ENCODE measurements around the gene GRAMD1C.

The GRAMD1C gene

DNA sequence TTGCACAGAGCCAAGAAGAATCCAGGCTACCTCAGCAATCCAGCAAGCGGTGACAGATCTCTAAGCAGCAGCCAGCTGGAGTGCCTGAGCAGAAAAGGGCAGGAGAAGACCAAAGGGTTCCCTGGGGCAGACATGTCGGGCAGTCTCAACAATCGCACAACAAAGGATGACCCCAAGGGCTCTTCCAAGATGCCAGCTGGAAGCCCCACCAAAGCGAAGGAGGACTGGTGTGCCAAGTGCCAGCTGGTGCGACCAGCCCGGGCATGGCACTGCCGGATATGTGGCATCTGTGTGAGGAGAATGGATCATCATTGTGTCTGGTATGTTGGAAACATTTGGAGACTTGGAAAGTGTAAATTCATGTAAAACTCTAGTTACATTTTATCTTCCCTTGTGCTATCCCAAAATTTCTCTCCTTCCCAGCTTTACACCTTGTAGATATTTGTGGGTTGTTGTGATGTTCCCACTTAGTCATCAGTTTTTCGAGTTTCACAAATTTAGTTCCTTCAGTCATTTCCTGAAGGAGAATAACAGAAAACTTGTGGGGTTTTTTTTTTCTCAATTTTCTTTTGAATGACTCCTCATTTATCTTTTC lies 115.6 kb downstream of the GRAMD1C start:
- no peak for DNase-seq

DNA sequence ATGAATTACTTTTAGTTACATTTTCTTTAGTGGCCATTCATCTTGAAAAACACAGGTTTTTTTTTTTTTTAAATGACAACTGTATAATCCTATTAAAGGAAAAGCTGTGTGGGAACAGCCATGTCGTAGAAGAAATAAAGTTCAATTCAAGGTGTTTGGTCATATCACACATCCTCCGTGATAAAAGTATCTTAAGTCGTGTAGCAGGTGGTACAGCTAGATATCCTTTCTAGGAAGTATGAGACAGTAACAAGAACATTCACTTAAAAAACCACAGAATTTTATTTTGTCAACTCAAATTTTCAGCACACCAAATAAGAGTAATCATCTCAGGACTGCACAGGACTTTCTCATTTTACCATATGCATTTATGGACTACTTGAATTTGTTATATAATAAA lies 125.3 kb downstream of the GRAMD1C start:
- DNase-seq, result no peak

DNA sequence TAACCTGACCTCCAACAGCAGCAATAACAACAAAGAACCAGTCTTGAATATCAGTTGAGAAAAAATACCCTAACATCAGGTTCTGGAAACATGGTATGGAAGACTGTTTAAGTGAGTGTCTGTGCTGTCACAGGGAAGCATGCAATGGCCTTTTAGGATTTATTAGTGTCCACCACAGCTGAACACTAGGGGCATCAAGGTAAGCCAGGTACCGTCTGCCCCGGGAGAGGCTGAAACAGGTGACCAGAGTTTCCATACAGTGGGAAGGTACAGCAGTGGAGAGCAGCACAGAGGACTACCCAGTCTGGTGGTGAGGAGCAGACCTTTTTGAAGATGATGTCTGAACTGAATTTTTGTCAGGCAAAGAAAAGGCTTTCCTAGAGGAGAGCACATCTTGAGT lies 127.6 kb downstream of the GRAMD1C start:
- no peak for DNase-seq

DNA sequence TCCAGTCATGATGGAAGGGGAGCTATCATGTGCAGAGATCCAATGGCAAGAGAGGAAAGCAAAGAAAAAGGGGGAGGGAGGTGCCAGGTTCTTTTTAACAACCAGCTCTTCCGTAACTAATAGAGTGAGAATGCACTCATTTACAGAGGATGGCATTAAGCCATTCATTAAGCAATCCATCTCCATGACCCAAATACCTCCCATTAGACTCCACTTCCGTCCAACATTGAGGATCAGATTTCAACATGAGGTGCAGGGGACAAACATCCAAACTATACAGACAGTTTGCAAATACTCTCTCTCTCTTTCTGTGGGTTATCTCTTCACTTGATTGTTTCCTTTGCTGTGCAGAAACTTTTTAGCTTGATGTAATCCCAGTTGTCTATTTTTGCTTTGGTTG lies 130.4 kb downstream of the GRAMD1C start:
- no peak for DNase-seq

DNA sequence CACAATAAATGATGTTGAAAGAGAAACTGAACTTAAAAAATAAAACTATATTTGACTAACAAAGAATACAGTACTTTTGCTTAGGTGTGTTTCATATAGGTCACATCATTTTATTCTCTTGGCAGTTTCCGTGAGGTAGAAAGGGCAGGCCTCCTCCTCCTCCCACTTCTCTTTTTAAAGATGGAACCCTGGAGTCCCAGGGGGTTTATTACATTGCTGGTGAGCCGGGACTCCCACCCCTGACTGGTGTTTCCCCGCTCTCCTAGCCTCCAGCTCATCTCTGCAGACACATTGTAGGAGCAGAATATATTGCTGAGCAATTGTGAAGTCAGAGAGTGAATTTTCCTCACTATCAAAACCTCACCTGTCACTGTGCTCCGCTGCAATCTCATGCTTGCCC lies 139.2 kb downstream of the GRAMD1C start:
- DNase-seq, result no peak

DNA sequence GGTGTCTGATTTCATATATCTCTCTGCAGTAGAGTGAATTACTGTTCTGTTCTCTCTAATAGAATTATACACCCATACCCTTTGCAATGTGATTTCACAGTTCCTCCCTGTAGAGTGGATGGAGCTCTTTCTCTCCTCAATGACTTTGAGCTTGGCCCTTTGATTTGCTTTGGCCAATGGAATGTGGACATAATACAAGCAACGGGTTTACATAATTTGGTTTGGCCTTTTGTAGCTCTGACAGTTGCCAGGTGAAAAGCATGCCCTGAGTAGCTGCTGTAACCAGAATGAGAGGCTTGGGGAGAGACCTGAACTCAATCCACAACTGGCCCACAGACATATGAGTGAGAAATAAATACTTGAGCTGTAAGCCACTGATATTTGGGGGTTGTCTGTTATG lies 141.3 kb downstream of the GRAMD1C start:
- DNase-seq, result no peak

DNA sequence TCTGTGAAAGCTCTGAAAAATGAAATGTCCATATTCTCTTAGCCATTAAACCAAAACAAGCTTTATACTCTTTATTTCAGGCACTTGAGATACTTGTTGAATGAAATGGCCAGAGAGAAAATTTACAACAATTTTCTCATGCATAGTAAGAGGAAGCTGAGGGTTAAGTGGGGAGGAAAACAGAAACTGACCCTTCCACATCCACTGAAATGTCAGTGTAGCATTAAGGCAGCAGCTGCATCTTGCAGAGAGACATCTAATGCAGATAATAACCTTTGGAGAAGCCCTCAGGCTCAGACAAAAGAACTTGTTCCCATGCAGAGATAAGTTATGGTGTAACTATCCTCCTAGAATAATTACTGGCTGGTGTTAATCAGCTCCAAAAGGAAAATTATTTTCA lies 143.2 kb downstream of the GRAMD1C start:
- no peak for DNase-seq

DNA sequence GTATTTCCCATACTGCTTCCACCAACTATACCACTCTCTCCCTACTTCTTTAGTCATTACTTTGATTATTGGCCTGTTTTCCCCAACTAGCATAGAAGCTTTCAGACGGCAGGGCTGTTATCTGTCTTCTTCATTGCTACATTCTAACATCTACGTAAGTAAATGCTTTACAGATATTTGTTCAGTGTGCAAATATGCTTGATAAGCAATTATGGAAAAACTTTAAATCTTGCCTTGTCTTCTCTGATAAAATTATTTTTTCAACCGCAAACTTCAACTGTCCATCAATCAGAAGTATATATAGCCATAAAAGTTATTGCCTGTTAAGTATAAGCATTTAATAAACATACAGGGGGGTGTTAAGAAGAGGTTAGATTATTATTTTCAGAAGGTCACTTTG lies 145.0 kb downstream of the GRAMD1C start:
- DNase-seq, result no peak

DNA sequence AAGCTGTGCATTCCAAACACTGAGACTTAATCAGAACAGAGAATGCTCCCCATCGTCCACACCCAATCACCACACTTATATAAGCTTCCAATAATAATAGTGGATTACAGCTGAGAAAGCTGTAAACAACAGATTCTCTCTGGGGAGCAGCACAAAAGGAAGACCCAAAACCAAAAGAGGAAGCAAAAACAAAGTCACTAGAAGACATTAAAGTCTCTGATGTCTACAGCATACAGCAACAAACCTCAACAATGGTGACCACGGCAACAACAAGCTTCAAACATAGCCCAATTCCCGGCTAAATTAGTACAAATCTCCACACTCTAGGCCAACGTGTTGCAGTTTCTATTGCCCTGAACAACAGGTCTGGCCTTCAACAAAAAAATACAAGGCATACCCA lies 147.0 kb downstream of the GRAMD1C start:
- DNase-seq, result no peak

All from amniotic stem cell (primary cell).